Globus pallidus (tissue), 1 donor: ENCODE results near the gene DPEP2NB.
A peak's percentile ranks its signal among the peaks of the same experiment; 100 is the strongest.
"Not testable (repeated sequence)": the region's sequence is repeated elsewhere in the genome, so short reads cannot be mapped to it uniquely, and the experiment has no call there.

Experiments used
- DNase-seq: peaks from one replicate; pipeline ENCODE4 v3.0.0-alpha.2; 2015; ENCODE audit warnings: low spot score

Gene DPEP2NB

DNA sequence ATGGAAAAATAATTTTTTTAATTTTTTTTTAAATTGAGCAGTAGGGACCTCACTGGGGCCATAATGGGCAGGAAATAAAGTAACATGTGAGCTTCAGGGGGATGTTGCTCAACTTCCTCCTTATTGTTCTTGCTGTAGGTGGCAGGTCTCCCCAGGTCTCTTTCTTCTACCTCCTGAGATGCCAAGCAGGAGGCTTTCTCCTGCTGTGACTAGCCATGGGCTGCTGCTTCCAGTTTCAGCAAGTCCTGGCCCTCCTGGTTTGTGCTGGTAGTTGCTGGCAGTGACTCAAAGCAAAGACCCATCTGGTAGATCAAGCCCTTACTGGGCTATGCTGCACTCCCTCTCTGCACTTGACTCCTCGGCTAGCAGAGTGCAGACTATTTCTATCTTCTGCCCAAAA, 2.3 kb downstream of the DPEP2NB start:
- DNase-seq = no peak

DNA sequence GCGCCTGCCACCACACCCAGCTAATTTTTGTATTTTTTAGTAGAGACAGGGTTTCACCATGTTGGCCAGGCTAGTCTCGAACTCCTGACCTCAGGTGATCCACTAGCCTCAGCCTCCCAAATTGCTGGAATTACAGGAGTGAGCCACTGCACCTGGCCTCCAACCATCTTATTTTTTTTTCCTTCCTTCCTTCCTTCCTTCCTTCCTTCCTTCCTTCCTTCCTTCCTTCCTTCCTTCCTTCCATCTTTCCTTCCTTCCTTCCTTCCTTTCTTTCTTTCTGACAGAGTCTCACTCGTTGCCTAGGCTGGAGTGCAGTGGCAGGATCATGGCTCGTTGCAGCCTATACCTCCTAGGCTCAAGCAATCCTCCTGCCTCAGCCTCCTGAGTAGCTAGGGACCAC, 5.8 kb downstream of the DPEP2NB start:
- not testable (repeated sequence) for DNase-seq

DNA sequence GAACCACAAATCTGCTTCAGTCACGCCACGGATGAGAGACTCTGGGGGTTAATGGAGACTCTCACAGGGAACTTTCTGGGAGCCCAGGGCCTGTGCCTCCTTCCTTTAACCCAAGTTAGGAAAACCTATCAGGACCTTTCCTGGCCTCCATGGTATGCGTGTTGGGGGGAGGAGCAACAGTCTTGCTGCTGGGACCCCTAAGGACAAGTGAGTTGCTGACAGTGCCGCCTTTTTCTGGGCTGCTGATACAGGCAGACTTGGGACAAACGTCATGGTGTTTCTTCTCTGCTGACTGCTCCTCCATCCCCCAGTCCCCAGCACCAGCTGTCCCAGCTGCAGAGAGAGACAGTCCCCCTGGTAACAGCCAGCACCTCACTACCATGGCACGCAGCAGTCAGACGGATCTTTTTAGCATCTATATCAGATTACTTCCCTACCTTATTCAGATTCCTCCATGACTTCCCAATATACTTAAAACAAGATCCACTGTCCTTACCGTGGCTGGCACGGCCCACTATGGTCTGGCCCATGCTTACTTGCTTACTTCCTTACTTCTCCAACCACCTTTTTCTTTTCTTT, 6.5 kb downstream of the DPEP2NB start:
- DNase-seq = no peak

DNA sequence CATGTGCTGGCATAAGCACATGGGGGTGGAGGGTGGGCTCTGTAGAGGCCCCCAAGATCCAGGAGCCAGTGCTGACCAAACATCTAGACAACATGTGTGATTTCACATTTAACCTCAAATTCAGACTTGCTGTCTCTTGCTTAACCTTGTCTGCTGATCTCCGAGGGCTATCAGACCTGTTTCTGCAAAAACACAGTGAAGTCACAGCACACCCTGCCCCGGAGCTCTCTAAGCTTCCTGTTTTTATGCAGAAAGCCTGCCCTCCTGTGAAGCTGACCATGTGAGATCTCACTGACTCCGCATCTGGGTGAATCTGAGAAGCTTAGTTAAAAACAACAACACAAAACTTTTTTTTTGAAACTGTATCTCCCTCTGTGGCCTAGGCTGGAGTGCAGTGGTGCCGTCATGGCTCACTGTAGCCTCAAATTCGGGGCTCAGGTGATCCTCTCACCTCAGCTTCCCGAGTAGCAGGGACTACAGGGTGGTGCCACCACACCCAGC, 9.9 kb downstream of the DPEP2NB start:
- peak; percentile 30 for DNase-seq

DNA sequence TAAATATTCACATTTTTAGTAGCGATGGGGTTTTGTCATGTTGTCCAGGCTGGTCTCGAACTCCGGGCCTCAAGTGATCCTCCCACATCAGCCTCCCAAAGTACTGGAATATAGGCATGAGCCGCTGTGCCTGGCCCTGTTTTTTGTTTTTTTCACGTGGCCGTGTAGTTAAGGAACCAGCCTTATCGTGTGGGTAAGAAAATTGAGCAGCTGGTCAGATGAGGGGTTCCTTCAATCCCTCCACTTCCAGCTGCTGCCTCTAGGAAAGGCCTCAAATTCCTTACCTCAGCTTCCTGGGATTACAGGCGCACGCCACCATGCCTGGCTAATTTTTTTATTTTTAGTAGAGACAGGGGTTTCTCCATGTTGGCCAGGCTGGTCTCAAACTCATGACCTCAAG, 10.5 kb downstream of the DPEP2NB start:
- DNase-seq = no peak

DNA sequence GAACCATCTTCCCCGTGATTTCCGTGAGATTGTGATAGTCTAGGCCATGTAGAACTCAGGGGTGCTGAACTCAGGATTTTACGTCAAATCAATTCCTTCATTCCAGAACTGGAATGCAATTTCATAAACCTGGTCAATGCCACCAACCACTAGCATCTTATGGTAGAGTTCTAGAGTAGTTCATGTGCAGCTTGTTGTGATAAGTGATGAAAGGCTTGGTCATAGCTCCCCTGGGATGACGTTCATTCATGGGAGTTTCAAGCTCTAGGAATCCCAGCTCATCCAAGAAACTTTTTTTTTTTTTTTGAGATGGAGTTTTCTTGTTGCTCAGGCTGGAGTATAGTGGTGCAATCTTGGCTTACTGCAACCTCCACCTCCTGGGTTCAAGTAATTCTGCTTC, 12.7 kb downstream of the DPEP2NB start:
- no peak for DNase-seq

DNA sequence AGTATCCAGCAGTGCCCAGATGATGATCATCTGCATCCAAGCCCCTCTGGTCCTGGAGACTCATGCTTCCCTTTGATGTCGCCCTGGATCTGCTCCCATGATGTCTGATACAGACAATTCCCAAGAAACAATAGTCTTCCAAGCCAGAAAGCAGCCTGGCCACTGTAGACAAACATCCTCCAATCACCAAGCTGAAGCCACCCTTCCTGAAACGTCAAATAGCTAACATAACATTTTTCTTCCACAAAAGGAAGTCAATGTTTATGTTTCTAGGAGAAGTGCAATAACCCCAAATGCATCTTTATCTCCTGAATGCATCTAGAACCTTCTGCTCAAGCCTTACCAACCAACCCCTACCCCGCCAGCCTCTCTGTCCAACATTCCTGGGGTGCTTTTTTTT, 15.3 kb downstream of the DPEP2NB start:
- no peak for DNase-seq

DNA sequence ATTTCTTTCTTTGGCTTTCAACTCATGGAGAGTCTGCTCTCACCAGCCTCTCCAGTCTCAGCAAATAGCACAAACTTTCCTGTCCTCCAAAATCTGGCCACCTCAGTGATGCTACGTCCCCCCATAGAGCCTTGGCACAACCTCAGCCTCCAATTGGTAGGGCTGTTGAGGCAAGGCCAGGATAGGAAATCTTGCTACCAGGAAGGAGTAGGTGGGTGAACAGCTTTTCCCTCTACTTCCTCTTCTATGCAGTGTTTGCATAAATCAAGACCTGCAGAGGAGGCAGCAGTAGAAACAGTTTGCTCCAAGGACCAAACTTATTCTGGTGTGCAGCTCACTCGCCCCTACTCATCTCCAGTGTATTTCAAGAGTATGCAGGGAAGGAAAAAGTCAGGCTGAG, 15.7 kb downstream of the DPEP2NB start:
- DNase-seq = no peak

DNA sequence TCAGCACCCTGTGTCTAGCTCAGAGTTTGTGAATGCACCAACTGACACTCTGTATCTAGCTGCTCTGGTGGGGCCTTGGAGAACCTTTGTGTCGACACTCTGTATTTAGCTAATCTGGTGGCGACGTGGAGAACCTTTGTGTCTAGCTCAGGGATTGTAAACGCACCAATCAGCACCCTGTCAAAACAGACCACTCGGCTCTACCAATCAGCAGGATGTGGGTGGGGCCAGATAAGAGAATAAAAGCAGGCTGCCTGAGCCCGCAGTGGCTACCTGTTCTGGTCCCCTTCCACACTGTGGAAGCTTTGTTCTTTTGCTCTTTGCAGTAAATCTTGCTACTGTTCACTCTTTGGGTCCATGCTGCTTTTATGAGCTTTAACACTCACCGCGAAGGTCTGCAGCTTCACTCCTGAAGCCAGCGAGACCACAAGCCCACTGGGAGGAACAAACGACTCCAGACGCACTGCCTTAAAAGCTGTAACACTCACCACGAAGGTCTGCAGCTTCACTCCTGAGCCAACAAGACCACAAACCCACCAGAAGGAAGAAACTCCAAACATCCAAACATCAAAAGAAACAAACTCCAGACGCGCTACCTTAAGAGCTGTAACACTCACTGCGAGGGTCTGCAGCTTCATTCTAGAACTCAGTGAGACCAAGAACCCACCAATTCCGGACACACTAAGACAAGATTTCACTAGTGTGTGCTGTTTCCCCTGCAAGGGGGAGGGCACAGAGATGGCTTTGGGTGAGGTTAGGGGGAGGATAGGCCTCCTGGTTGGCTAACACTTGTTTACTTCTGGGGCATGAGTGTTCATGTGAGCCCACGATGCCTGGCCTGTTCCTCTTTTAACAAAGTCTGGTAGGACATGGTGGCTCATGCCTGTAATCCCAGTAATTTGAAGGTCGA, 16.7 kb downstream of the DPEP2NB start, which contains the start of gene DPEP2:
DPEP2 (minus strand) TSS at position 706 of the 910 bp plus-strand sequence. CDS start 6,272 bp downstream, outside the sequence.
- DNase-seq = peak; percentile 36

DNA sequence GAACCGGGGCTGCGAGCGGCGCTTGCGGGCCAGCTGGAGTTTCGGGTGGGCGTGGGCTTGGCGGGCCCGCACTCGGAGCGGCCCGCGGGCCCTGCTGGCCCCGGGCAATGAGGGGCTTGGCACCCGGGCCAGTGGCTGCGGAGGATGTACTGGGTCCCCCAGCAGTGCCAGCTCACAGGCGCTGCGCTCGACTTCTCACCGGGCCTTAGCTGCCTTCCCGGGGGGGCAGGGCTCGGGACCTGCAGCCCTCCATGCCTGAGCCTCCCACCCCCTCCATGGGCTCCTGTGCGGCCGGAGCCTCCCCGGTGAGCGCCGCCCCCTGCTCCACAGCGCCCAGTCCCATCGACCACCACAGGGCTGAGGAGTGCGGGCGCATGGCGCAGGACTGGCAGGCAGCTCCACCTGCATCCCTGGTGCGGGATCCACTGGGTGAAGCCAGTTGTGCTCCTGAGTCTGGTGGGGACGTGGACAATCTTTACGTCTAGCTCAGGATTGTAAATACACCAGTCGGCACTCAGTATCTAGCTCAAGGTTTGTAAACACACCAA, 17.4 kb downstream of the DPEP2NB start:
- not testable (repeated sequence) for DNase-seq

DNA sequence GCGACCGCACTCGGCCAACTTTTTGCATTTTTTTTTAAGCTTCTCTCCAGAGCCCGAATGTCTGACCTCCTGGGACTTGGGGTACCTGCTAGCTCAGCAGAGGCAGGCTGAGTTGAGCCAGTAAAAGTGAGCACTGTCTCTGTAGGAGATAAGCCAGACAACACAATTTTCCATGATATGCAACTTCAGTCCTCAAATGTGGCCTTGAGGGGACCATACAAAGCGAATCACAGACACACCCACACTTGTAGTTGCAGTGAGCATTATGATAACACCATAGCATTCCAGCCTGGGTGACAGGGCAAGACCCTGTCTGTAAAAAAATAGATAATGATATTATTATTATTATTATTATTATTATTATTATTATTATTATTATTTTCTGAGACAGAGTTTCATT, 19.0 kb downstream of the DPEP2NB start:
- no peak for DNase-seq

DNA sequence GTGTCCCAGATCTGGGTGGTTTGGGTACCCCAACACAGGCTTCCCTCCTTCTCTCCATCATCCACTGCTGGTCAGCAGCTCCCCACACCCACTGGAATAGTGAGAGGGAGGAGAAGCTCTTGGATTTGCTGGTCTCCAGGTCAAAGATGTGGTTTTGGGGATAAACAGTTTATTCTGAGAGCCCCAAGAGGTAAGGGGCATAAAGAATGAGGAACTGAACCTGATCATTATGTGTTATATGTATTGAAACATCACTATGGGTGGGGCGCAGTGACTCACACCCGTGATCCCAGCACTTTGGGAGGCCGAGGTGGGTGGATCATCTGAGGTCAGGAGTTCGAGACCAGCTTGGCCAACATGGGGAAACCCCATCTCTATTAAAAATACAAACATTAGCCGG, 20.3 kb downstream of the DPEP2NB start:
- DNase-seq = no peak

DNA sequence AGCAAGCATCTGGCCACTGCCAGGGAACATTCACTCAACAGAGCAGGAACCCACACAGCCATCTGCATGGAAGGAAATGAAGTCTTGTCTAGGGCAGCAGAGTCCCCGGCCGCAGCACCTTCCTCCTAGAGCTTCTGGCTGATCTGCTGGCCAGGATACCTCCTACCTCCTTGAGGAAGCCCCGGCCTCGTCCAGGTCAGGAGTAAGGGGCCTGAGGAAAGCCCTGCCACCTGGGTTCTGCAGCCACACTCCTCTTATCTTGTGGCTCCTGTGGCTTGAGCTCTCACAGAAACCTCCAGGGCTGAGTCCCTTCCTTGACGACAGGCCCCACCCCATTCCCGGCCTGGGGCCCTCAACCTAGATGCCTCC, 21.7 kb downstream of the DPEP2NB start:
- not testable (repeated sequence) for DNase-seq

DNA sequence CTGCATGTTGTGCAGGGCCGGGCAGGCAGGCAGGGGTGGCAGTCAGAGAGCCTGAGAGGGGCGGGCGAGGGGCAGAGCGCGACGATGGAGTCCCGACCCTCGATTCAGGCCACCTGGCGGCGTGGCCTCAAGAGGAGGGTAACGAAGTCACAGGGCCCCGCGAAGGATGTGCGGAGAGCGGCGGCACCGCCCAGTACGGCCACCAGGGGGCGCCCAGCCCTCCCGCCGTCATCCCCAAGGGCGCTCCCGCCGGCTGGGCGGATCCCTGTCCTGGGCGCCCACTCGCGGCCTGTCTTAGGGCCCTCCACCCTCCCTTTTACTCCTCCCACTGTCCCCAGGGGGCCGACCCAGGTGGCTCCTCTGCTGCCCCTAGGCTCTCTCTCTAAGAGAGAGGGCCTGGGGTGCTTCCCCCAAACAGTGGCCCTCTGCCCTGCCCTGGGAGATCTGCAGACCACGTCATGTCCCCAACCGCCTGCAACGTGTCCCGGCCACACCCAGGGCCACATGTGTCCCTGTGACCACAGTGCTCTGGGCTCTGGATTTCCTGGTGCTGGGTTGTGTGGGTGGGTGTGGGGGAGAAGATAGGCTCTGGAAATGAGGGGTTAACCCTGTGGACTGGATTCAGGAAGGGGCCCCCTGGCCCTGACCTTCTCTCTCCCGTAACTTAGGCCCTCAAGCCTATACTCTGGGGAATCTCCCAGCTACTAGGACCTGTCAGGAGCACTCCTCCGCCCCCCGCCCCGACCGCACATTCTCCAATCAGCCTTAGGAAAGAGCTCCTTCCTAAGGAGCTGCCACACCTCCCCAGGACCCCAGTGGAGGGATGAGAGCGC, 22.3 kb downstream of the DPEP2NB start:
- DNase-seq = peak; percentile 51

DNA sequence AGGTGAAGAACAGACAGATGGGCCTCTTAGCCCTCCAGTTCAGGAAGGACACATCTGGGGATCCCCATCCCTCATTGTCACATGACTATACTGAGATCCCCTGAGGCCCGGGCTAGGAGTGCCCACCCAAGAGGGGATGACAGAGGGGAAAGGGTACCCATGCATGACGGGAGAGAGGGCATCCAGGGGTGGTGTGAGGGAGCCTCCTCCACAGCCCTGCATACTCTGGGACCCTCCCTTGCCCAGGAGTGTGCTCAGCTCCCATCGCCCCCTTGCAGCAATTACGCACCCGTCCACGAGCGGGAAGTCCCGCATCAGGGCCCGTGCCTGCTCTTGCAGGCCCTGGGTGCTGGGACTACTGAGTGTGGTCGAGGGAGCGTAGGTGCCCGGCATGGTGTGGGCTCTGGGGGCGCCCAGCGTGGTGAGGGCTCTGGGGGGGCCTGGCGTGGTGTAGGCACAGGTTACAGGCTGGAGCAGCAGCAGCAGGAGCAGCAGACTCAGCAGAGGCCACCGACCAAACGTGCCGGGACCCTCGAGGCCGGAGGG, 23.0 kb downstream of the DPEP2NB start:
- no peak for DNase-seq

DNA sequence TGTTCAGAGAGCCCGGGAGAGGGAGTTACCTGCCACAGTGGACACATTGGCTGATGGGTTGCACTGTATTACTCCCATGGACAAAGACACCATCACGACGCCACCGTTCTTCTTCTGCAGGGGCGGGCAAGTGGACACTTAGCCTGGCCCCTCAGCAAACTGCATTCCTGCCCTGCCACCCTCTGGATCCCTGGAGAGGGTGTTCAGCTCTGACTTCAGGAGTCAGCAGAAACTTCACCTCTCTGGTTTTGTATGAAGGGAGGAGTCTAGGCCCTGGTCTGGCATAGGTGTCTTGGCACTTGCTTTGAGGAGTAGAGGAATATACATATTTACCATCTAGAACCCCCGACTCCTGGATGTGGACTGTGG, 25.7 kb downstream of the DPEP2NB start:
- no peak for DNase-seq

DNA sequence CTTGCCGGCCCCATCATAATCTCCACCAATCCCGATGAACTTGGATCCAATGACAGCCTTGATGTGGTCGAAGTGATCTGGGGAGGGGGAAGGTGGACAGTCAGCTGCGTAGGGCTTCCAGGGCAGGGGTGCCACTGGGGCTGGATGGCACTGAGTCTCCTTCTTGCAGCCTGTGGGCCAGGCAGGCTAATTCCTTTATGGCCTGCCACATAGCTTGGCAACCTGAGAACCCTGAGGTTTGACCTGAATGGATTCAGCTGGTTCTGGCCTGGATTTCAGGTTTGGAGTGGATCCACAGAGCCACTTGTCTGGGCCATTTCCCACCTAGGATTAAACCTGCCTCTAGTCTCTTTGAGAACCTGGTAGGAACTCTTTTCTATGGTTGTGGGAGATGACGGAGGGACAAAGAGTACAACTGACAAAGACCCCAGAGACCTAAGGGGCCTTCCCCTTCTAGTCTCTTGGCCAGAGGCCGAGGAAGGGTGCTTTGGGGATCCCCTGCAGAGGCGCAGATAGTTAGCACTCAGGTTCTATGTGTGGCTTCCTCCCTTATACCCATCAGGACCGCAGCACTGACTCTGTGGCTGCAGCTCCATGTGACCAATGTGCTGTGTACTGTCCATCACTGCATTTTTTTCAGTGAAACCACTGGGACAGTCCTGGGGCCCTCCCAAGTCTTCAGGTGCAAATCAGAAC, 26.2 kb downstream of the DPEP2NB start:
- DNase-seq = no peak

DNA sequence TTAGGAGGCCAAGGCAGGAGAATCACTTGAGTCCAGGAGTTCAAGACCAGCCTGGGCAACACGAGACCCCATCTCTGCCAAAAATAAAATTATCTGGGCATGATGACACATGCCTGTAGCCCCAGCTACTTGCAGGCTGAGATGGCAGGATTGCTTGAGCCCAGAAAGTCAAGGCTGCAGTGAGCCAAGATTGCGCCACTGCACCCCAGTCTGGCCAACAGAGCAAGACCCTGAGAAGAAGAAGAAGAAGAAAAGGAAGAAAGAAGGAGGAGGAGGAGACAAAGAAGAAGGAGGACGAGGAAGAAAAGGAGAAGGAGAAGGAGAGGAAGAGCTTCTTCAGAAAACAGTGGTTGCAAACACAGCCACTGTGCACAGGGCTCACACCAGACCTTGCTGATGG, 27.0 kb downstream of the DPEP2NB start:
- DNase-seq = no peak

DNA sequence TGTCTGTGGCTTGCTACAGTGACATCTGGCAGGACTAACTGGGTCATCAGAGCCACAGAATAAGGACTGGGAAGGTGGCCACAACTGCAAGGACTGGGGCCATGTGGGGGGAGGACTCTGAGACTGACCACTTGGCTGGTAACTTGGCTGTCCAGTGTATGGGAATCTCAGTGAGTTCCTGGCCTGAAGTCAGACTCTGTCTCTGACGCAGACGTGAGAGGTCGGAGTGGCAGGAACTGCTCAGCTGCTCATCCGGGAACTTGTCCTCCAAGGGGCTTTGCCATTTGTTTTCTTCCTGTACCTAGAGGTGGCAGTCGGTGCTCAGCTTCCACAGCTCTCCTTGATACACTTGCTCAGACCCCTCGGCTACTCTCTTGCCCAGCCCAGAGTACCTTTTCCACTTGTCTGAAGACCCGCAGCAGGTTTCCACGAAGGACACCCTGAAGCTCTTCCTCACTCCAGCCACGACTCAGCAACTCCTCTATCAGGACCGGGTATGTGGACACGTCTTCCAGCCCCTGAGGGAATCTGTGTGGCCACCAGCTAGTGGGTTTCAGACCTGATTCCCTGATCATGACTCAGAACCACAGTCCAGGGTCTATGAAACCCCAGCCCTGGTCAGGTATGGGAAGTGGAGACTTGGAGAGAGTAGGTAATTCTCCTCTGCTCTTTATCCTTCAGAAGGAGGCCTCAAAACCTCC, 28.1 kb downstream of the DPEP2NB start:
- peak; percentile 41 for DNase-seq

DNA sequence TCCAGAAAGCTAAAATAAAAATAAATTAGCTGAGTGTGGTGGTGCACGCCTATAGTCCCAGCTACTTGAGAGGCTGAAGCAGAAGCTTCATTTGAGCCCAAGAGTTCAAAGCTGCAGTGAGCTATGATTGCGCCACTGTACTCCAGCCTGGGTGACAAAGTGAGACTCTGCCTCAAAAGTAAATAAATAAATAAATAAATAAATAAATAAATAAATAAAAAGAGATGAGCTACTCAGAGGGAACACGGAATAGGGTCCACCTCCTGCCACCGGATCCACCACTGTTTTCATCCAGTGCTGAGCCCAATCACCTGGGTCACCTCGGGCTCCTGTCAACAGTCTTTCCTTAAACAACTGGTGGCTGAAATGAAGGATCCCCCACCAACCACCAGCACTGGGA, 28.8 kb downstream of the DPEP2NB start:
- DNase-seq = no peak
